SK-N-SH treated with all-trans-retinoic acid at 6 μM for 48 hours (cell line): ENCODE data around the gene NACC1.
A peak's percentile ranks its signal among the peaks of the same experiment; 100 is the strongest.

Source experiments
- ATAC-seq: fragments of 200-7000 bp; cut with Tn5 transposase; 3 replicates; pipeline ENCODE4 v1.9.1; 2020; ENCODE audit warnings: mild to moderate bottlenecking, moderate library complexity
- ARNTL ChIP-seq: fragments of 450-650 bp; formaldehyde crosslinking; IDR thresholded peaks from 2 replicates; pipeline ENCODE4 v1.5.0; 2020; ENCODE audit warnings: low read depth, mild to moderate bottlenecking, moderate library complexity, borderline replicate concordance
- CREB5 ChIP-seq: fragments of 250-450 bp; sonication (Bioruptor Pico); IDR thresholded peaks from 2 replicates; pipeline ENCODE4 v1.5.1; 2020; ENCODE audit warnings: low read depth, mild to moderate bottlenecking, moderate library complexity
- CSDC2 ChIP-seq: fragments of 250-450 bp; sonication (Bioruptor Pico); IDR thresholded peaks from 2 replicates; pipeline ENCODE4 v1.5.0; 2020; ENCODE audit warnings: mild to moderate bottlenecking, moderate library complexity
- ESRRG ChIP-seq: fragments of 250-450 bp; sonication (Bioruptor Pico); IDR thresholded peaks from 2 replicates; pipeline ENCODE4 v1.6.1; 2021; ENCODE audit warnings: mild to moderate bottlenecking
- ISL1 ChIP-seq: fragments of 250-450 bp; sonication (Bioruptor Pico); IDR thresholded peaks from 2 replicates; pipeline ENCODE4 v2.1.2; 2022; ENCODE audit warnings: mild to moderate bottlenecking, moderate library complexity
- OSR1 ChIP-seq: fragments of 250-450 bp; sonication (Bioruptor Pico); IDR thresholded peaks from 2 replicates; pipeline ENCODE4 v1.8.0; 2022; ENCODE audit warnings: moderate library complexity, mild to moderate bottlenecking, inconsistent platforms
- PPARA ChIP-seq: fragments of 250-450 bp; sonication (Bioruptor Pico); IDR thresholded peaks from 2 replicates; pipeline ENCODE4 v1.5.0; 2020; ENCODE audit warnings: mild to moderate bottlenecking, borderline replicate concordance
- RARB ChIP-seq: fragments of 250-450 bp; sonication (Bioruptor Pico); IDR thresholded peaks from 2 replicates; pipeline ENCODE4 v1.8.0; 2021; ENCODE audit warnings: mild to moderate bottlenecking, moderate library complexity
- SNAI2 ChIP-seq: fragments of 250-450 bp; sonication (Bioruptor Pico); IDR thresholded peaks from 2 replicates; pipeline ENCODE4 v1.5.0; 2020; ENCODE audit warnings: mild to moderate bottlenecking, moderate library complexity
- TCF4 ChIP-seq: fragments of 250-450 bp; sonication (Bioruptor Pico); IDR thresholded peaks from 2 replicates; pipeline ENCODE4 v1.8.0; 2021; ENCODE audit warnings: mild to moderate bottlenecking, moderate library complexity, borderline replicate concordance
- TOX ChIP-seq: fragments of 250-450 bp; sonication (Bioruptor Pico); IDR thresholded peaks from 2 replicates; pipeline ENCODE4 v1.8.0; 2021; ENCODE audit warnings: mild to moderate bottlenecking, moderate library complexity, borderline replicate concordance
- ZFP3 ChIP-seq: fragments of 250-450 bp; sonication (Bioruptor Pico); IDR thresholded peaks from 2 replicates; pipeline ENCODE4 v1.5.0; 2020; ENCODE audit warnings: mild to moderate bottlenecking, moderate library complexity
- ZFP30 ChIP-seq: fragments of 450-650 bp; formaldehyde crosslinking; IDR thresholded peaks from 2 replicates; pipeline ENCODE4 v1.5.0; 2022; ENCODE audit warnings: mild to moderate bottlenecking, moderate library complexity
- ZNF565 ChIP-seq: fragments of 450-650 bp; formaldehyde crosslinking; conservative IDR thresholded peaks from 2 replicates; pipeline ENCODE4 v1.5.0; 2020; ENCODE audit warnings: low read depth, mild to moderate bottlenecking, moderate library complexity
- TF ChIP-seq, protein P1 (sequence below): fragments of 250-450 bp; sonication (Bioruptor Pico); IDR thresholded peaks from 2 replicates; pipeline ENCODE4 v1.8.0; 2020; ENCODE audit warnings: mild to moderate bottlenecking, moderate library complexity, borderline replicate concordance
- TF ChIP-seq, protein P2 (sequence below): fragments of 250-450 bp; sonication (Bioruptor Pico); IDR thresholded peaks from 2 replicates; pipeline ENCODE4 v1.5.1; 2021; ENCODE audit warnings: mild to moderate bottlenecking, moderate library complexity
- TF ChIP-seq, protein P3 (sequence below): fragments of 250-450 bp; sonication (Bioruptor Pico); IDR thresholded peaks from 2 replicates; pipeline ENCODE4 v1.5.0; 2020; ENCODE audit warnings: mild to moderate bottlenecking, moderate library complexity

NACC1 gene

DNA sequence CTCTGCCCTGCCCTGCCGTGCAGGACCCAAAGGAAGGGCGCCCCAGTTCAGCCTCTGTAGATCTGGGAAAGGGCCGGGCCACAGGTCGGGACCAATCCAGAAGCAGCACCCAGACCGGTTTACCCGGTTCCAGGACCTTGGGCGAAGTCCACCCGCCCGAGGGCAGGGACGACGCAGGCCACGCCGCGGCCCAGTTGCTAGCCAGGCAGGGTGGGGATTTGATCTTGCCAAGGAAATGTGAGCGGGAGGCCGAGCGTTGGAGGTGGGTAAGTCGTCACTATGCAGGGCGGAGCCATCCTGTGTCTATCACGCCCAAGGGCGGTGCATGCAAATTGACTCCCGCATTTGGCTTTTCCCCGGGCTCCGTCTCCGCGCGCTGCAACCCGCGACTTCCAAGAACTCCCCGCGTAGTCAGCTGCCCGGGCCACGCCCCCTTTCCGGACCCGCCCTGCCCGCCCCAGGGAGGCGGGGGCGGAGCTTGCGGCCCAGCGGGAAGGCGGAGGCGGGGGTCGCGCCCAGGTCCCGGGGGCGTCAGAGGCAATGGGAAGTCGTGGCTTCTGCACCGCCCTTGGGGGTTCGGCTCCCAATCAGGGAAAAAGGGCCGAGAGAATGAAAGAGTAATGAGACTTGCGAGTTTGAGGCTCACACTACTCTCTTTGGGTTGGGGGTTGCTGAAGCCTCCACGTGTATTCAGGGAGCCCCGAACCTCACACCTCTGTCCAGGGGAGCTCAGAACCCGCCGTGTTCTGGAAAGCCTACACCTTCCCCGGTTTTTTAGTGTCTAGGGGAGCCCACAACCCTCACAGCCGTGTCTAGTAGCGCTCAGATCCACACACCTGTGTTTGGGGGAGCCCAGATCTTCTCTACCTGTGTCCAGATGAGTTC lies 44.9 kb downstream of the NACC1 start:
- ATAC-seq = peak; percentile 76
- TF ChIP-seq, protein P1, sequence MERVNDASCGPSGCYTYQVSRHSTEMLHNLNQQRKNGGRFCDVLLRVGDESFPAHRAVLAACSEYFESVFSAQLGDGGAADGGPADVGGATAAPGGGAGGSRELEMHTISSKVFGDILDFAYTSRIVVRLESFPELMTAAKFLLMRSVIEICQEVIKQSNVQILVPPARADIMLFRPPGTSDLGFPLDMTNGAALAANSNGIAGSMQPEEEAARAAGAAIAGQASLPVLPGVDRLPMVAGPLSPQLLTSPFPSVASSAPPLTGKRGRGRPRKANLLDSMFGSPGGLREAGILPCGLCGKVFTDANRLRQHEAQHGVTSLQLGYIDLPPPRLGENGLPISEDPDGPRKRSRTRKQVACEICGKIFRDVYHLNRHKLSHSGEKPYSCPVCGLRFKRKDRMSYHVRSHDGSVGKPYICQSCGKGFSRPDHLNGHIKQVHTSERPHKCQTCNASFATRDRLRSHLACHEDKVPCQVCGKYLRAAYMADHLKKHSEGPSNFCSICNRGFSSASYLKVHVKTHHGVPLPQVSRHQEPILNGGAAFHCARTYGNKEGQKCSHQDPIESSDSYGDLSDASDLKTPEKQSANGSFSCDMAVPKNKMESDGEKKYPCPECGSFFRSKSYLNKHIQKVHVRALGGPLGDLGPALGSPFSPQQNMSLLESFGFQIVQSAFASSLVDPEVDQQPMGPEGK (CRISPR knock-in tag) = 0 out of 2 replicates have a peak, but pooled peaks have one; percentile 20
- TF ChIP-seq, protein P2, sequence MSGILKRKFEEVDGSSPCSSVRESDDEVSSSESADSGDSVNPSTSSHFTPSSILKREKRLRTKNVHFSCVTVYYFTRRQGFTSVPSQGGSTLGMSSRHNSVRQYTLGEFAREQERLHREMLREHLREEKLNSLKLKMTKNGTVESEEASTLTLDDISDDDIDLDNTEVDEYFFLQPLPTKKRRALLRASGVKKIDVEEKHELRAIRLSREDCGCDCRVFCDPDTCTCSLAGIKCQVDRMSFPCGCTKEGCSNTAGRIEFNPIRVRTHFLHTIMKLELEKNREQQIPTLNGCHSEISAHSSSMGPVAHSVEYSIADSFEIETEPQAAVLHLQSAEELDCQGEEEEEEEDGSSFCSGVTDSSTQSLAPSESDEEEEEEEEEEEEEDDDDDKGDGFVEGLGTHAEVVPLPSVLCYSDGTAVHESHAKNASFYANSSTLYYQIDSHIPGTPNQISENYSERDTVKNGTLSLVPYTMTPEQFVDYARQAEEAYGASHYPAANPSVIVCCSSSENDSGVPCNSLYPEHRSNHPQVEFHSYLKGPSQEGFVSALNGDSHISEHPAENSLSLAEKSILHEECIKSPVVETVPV (CRISPR knock-in tag) = no peak
- TF ChIP-seq, all 23 proteins: peak for 1

DNA sequence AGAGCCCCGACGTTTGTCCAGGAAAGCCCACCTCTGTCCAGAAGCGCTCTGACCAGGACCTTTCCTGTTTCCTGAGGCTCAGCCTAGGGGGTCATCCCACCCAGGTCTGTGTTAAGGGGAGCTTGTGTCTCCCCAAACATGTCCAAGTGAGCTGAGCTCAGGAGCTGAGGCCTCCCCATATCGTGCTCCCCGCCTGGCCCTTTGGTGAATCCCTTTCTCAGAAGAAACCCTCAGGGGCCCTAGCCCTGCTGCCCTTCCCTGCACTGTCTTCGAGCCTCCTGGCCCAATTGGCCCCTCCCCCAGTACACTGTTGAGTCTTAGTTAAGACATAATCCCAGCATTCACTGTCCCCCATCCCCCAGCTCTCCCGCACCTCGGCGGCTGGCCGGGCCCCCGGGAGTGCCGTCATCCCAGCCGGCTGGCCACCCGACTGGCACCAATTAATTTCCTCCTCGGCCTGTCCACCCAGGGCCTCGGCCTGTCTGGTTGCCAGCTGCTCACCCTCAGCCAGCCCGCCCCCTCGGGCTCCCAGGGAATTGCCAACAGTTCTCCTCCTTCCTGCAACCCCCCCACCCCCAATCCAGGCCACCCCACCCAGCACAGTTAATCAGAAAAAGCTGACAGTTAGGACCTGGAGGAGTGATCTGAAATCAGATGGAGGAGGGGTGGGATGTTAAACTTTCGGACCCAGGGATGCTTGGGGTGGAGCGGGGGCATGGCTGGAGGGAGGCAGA lies 45.7 kb downstream of the NACC1 start:
- TF ChIP-seq ZNF565 (CRISPR knock-in tag) (no peak), CSDC2 (CRISPR knock-in tag) (no peak), ESRRG (CRISPR knock-in tag) (no peak), TCF4 (peak; percentile 73; the same call in 1 of the 2 replicates), PPARA (CRISPR knock-in tag) (no peak), ZFP30 (CRISPR knock-in tag) (no peak), RARB (CRISPR knock-in tag) (no peak), CREB5 (CRISPR knock-in tag) (peak; percentile 18; the same call in 1 of the 2 replicates), OSR1 (CRISPR knock-in tag) (no peak), ZFP3 (CRISPR knock-in tag) (peak; percentile 23; the same call in 1 of the 2 replicates), ARNTL (CRISPR knock-in tag) (no peak), TOX (no peak), ISL1 (CRISPR knock-in tag) (0 out of 2 replicates have a peak, but pooled peaks have one; percentile 3)
- TF ChIP-seq, protein P3, sequence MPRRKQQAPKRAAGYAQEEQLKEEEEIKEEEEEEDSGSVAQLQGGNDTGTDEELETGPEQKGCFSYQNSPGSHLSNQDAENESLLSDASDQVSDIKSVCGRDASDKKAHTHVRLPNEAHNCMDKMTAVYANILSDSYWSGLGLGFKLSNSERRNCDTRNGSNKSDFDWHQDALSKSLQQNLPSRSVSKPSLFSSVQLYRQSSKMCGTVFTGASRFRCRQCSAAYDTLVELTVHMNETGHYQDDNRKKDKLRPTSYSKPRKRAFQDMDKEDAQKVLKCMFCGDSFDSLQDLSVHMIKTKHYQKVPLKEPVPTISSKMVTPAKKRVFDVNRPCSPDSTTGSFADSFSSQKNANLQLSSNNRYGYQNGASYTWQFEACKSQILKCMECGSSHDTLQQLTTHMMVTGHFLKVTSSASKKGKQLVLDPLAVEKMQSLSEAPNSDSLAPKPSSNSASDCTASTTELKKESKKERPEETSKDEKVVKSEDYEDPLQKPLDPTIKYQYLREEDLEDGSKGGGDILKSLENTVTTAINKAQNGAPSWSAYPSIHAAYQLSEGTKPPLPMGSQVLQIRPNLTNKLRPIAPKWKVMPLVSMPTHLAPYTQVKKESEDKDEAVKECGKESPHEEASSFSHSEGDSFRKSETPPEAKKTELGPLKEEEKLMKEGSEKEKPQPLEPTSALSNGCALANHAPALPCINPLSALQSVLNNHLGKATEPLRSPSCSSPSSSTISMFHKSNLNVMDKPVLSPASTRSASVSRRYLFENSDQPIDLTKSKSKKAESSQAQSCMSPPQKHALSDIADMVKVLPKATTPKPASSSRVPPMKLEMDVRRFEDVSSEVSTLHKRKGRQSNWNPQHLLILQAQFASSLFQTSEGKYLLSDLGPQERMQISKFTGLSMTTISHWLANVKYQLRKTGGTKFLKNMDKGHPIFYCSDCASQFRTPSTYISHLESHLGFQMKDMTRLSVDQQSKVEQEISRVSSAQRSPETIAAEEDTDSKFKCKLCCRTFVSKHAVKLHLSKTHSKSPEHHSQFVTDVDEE = peak; percentile 26; the same call in 1 of the 2 replicates
- peak; percentile 63 for ATAC-seq

- TF ChIP-seq, protein P3 = 0 out of 2 replicates have a peak, but pooled peaks have one; percentile 21
- TF ChIP-seq TCF4 (peak; percentile 59), OSR1 (CRISPR knock-in tag) (no peak), CSDC2 (CRISPR knock-in tag) (no peak), ISL1 (CRISPR knock-in tag) (0 out of 2 replicates have a peak, but pooled peaks have one; percentile 4), ZFP3 (CRISPR knock-in tag) (0 out of 2 replicates have a peak, but pooled peaks have one; percentile 21), SNAI2 (no peak)
- TF ChIP-seq, protein P1 (CRISPR knock-in tag) = peak; percentile 41; the same call in 1 of the 2 replicates
- peak; percentile 6 for ATAC-seq
Measured at GRCh38 chr19:13164343-13165161, 46.5 kb downstream of the NACC1 start.
